Right lobe of liver (tissue), 6 donors: Measurements from ENCODE around the gene PODXL. TPM values are rescaled to one million over a fixed set of nuclear protein-coding genes. Genes with fewer than 3 reads are reported as not detected.
"Not testable (repeated sequence)": the region's sequence is repeated elsewhere in the genome, so short reads cannot be mapped to it uniquely, and the experiment has no call there.

Source experiments
- ATAC-seq, 4 donors: fragments of 200-7000 bp; cut with Tn5 transposase; one replicate each; pipeline ENCODE4 v1.9.1; 2020; ENCODE audit warnings: mild to moderate bottlenecking in 4 of 4, moderate library complexity in 4 of 4
- DNase-seq, 3 donors: peaks; one replicate each; pipeline ENCODE4 v3.0.0-alpha.2; 2020
- H3K27ac ChIP-seq, 3 donors: fragments of 200-600 bp; one replicate each; pipeline ENCODE4 v1.8.0; 2022
- H3K27me3 ChIP-seq, 2 donors: fragments of 200-600 bp; one replicate each; pipeline ENCODE4 v1.8.0; 2022
- H3K36me3 ChIP-seq, 4 donors: fragments of 200-600 bp; sonication (generic) in 1 of 4; one replicate each; pipeline versions ENCODE4 v1.5.1 to v1.8.0; 2017 to 2022; ENCODE audit warnings: control low read depth in 1 of 4
- H3K4me1 ChIP-seq, 4 donors: fragments of 200-600 bp; sonication (generic) in 1 of 4; one replicate each; pipeline versions ENCODE4 v1.5.1 to v1.8.0; 2017 to 2022; ENCODE audit warnings: control low read depth in 1 of 4
- H3K4me3 ChIP-seq, 3 donors: fragments of 200-600 bp; one replicate each; pipeline ENCODE4 v1.8.0; 2022
- H3K9me3 ChIP-seq, 4 donors: fragments of 200-600 bp; sonication (generic) in 1 of 4; one replicate each; pipeline versions ENCODE4 v1.5.1 to v1.8.0; 2017 to 2022; ENCODE audit warnings: control low read depth in 1 of 4
- POLR2A ChIP-seq: fragments of 450-650 bp; IDR thresholded peaks from one replicate; pipeline ENCODE4 v1.6.1; 2017; ENCODE audit warnings: antibody characterized with exemption, mild to moderate bottlenecking
- whole genome bisulfite sequencing: methylation state at CpG from one replicate; pipeline ENCODE4 v1.1.6; 2018; ENCODE audit warnings: low coverage, low lambda C conversion rate; ENCODE audit not compliant: insufficient coverage; ENCODE audit errors: missing lambda C conversion rate; 5-methylcytosine and 5-hydroxymethylcytosine counted together
- intact Hi-C, 2 donors: fragments of 100-400 bp; cut with DNase I; formaldehyde crosslinking; loops; one replicate each; pipeline versions ENCODE4 v1.11.2 to v1.14.1; 2022
- total RNA-seq, 6 experiments: library from RNA; depleted of rRNA in 2 of 6; stranded (reverse); fragments of >200 nt in 2 of 6; fragmentation: NEBNext Ultra II Directional in 3 of 6; extraction: Animal tissue kit (Norgen Biotek cat#: 25700) in 3 of 6; gene quantifications; one replicate each; pipeline versions ENCODE4 v1.1.0 to v1.2.4, GENCODE V29; 2016 to 2023
- TF ChIP-seq, protein P1 (sequence below), 4 donors: fragments of 200-600 bp in 3 of 4; fragments of 450-650 bp in 1 of 4; IDR thresholded peaks; one replicate each; pipeline versions ENCODE4 v1.5.1 to v1.8.0; 2016 to 2022; ENCODE audit warnings: antibody characterized with exemption in 4 of 4, mild to moderate bottlenecking in 2 of 4
- donor health status: DM: no; HTN: yes; CAD: no.
- donor health status: DM: no; HTN: no; CAD: no.
- donor health status: DM: no; HTN: no; CAD: no.
- donor health status: DM: no; HTN: yes; CAD: no.
- donor health status: DM: no; HTN: yes; CAD: no.

The PODXL gene
- total RNA-seq, 6 experiments from 2014 or later = 2.1 to 11.4 (median 3.4) TPM

GRCh38 chr7:131476740-131477139 is 79.7 kb downstream of the PODXL start:
- peak overlapping the region in 1 of 3 donors; percentile 42 for H3K27ac ChIP-seq
- H3K4me1 ChIP-seq = peaks cover 0 to 37% (median 4%) of the 10 kb centered on the region in 4 donors
- H3K27me3 ChIP-seq = no peaks in the 10 kb centered on the region
- ATAC-seq (peak in 3 of 4 donors; percentile 37 to 55 (median 50)), DNase-seq (no peak)
- intact Hi-C loops = no loop called here
- no peak overlapping the region for H3K4me3 ChIP-seq
- 34% methylated on average over 2 of the region's 2 CpGs for WGBS
- no peaks in the 10 kb centered on the region for H3K9me3 ChIP-seq
- H3K36me3 ChIP-seq = peaks cover 0 to 3% (median 2%) of the 10 kb centered on the region in 4 donors
- TF ChIP-seq, protein P1, sequence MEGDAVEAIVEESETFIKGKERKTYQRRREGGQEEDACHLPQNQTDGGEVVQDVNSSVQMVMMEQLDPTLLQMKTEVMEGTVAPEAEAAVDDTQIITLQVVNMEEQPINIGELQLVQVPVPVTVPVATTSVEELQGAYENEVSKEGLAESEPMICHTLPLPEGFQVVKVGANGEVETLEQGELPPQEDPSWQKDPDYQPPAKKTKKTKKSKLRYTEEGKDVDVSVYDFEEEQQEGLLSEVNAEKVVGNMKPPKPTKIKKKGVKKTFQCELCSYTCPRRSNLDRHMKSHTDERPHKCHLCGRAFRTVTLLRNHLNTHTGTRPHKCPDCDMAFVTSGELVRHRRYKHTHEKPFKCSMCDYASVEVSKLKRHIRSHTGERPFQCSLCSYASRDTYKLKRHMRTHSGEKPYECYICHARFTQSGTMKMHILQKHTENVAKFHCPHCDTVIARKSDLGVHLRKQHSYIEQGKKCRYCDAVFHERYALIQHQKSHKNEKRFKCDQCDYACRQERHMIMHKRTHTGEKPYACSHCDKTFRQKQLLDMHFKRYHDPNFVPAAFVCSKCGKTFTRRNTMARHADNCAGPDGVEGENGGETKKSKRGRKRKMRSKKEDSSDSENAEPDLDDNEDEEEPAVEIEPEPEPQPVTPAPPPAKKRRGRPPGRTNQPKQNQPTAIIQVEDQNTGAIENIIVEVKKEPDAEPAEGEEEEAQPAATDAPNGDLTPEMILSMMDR (IDR thresholded peaks at IDR 0.05) = no peak
- no peak for TF ChIP-seq POLR2A

DNA sequence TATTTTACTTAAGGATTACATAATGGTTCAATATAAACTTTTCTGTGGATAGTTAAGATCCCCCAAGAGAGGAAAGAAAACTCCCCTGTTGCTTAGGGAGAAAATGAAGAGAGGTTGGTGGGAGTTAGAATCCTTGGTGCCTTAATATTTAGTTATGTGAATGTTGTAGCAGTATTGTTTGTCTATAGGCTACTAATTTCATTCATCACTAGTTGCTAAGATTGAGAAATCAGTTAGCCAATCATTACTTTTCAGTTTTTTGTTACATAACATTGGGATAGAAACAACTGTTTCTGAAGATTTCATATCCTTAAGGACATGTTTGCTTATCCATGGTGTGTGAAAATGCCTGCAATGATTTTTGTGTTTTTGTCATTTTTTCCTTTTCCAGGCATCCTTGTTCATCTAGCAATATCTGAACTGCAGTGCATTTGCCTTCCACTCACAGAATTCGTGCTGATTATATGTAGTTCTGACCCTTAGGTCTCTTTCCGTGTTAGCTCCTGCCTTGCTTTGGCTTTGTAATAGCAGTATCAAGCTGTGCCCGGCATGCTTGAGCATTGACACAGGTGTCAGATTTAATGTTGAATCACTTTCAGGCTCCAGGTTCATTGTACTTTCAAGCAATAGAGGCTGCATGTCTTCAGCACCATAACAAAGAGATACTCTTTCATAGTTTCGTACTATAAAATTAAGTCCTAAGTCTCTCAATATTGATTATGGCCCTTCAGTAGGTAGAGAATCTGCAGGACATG is 85.0 kb downstream of the PODXL start:
- H3K9me3 ChIP-seq = no peaks in the 10 kb centered on the region
- TF ChIP-seq, protein P1 (IDR thresholded peaks at IDR 0.05) = no peak
- TF ChIP-seq POLR2A = no peak
- H3K4me3 ChIP-seq = no peak overlapping the region
- peaks cover 0 to 17% (median 10%) of the 10 kb centered on the region in 4 donors for H3K36me3 ChIP-seq
- 73% methylated on average over 4 of the region's 4 CpGs for WGBS
- intact Hi-C loops = no loop called here
- peak overlapping the region in 2 of 3 donors; percentile 33 to 36 for H3K27ac ChIP-seq
- ATAC-seq (peak; percentile 20 to 70 (median 52)), DNase-seq (no peak)
- H3K27me3 ChIP-seq = no peaks in the 10 kb centered on the region
- peaks cover 0 to 12% (median 4%) of the 10 kb centered on the region in 4 donors for H3K4me1 ChIP-seq

- intact Hi-C loops = no loop called here
- Histone ChIP-seq H3K4me1 (peaks cover 0 to 12% (median 4%) of the 10 kb centered on the region in 4 donors), H3K27me3 (no peaks in the 10 kb centered on the region), H3K36me3 (peaks cover 0 to 30% (median 14%) of the 10 kb centered on the region in 4 donors), H3K9me3 (no peaks in the 10 kb centered on the region), H3K4me3 (no peak overlapping the region), H3K27ac (no peak overlapping the region)
- no peak for DNase-seq
- no peak for ATAC-seq
- TF ChIP-seq, protein P1 (IDR thresholded peaks at IDR 0.05) = no peak
- TF ChIP-seq POLR2A = no peak
- 95% methylated on average over 5 of the region's 5 CpGs for WGBS
Observed at GRCh38 chr7:131467788-131468187, 88.6 kb downstream of the PODXL start.

DNA sequence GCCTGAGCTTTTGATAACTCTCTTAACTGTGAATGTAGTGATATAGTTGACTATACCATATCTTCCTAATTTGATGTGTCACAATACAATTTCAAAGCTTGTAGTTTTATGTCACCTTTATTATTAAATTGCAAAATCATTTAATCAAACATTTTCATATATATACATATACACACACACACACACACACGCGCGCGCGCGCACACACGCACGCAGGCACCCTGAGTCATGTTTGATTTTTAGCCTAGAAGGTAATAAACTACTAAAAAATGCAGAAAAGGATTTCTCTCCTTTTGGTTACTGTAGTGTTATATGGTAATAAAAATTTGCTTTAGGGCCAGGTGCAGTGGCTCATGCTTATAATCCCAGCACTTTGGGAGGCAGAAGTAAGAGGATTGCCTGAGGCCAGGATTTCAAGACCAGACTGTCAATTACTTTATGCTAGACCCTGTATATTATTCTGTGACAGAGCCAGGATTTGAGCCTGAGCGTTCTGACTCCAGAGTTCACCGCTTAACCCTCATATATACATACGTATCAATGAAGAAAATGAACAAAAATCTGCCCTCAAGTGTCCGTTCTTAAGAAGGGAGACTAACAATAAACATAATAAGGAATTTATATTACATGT is 89.6 kb downstream of the PODXL start:
- DNase-seq = no peak
- TF ChIP-seq, protein P1 (IDR thresholded peaks at IDR 0.05) = no peak
- no peak for TF ChIP-seq POLR2A
- Histone ChIP-seq H3K36me3 (peaks cover 0 to 30% (median 14%) of the 10 kb centered on the region in 4 donors), H3K27me3 (no peaks in the 10 kb centered on the region), H3K4me3 (no peak overlapping the region), H3K4me1 (peaks cover 0 to 9% (median under 1%) of the 10 kb centered on the region in 4 donors), H3K9me3 (no peaks in the 10 kb centered on the region), H3K27ac (no peak overlapping the region)
- intact Hi-C loops = no loop called here
- ATAC-seq = no peak
- 89% methylated on average over 12 of the region's 12 CpGs for WGBS

GRCh38 chr7:131462715-131463114 is 93.7 kb downstream of the PODXL start:
- H3K4me3 ChIP-seq, intact Hi-C loops, H3K27me3 ChIP-seq, H3K9me3 ChIP-seq, DNase-seq, H3K27ac ChIP-seq, ATAC-seq, H3K4me1 ChIP-seq: not testable (repeated sequence)
- H3K36me3 ChIP-seq = peaks cover 0 to 26% (median 12%) of the 10 kb centered on the region in 4 donors
